Left colon (tissue), 2 donors: ENCODE data around the gene FRS2. TPM values are rescaled to one million over a fixed set of nuclear protein-coding genes. Genes with fewer than 3 reads are reported as not detected.
"Not testable (repeated sequence)": the region's sequence is repeated elsewhere in the genome, so short reads cannot be mapped to it uniquely, and the experiment has no call there.

Experiments
- ATAC-seq: fragments of 200-7000 bp; cut with Tn5 transposase; one replicate; pipeline ENCODE4 v1.9.1; 2020; ENCODE audit warnings: mild to moderate bottlenecking, moderate library complexity
- DNase-seq, 2 donors: peaks; one replicate each; pipeline ENCODE4 v3.0.0-alpha.2; 2020
- intact Hi-C, 2 donors: fragments of 100-400 bp; cut with DNase I in 1 of 2; cut with micrococcal nuclease in 1 of 2; formaldehyde crosslinking; loops; one replicate each; pipeline versions ENCODE4 v1.11.2 to v1.14.0; 2022; cut with DNase I, micrococcal nuclease
- long read RNA-seq: library from polyadenylated mRNA; unstranded; transcript quantifications from one replicate; pipeline ENCODE4 v2.0.0, GENCODE V29; 2021
- total RNA-seq, 2 donors: library from RNA; stranded (reverse); fragmentation: NEBNext Ultra II Directional; extraction: Animal tissue kit (Norgen Biotek cat#: 25700); gene quantifications; one replicate each; pipeline ENCODE4 v1.2.1, GENCODE V29; 2021
- donor health status: DM: no; HTN: no; CAD: no.
- donor health status: DM: yes; HTN: yes; CAD: no.

FRS2 gene, protein sequence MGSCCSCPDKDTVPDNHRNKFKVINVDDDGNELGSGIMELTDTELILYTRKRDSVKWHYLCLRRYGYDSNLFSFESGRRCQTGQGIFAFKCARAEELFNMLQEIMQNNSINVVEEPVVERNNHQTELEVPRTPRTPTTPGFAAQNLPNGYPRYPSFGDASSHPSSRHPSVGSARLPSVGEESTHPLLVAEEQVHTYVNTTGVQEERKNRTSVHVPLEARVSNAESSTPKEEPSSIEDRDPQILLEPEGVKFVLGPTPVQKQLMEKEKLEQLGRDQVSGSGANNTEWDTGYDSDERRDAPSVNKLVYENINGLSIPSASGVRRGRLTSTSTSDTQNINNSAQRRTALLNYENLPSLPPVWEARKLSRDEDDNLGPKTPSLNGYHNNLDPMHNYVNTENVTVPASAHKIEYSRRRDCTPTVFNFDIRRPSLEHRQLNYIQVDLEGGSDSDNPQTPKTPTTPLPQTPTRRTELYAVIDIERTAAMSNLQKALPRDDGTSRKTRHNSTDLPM
- total RNA-seq = 10 to 100 TPM; 25.8 TPM
- long read RNA-seq, partial matches to known transcripts = 1 of 4 reads
- long read RNA-seq, other reads (novel, unspliced or antisense) = 3 of 4 reads

DNA sequence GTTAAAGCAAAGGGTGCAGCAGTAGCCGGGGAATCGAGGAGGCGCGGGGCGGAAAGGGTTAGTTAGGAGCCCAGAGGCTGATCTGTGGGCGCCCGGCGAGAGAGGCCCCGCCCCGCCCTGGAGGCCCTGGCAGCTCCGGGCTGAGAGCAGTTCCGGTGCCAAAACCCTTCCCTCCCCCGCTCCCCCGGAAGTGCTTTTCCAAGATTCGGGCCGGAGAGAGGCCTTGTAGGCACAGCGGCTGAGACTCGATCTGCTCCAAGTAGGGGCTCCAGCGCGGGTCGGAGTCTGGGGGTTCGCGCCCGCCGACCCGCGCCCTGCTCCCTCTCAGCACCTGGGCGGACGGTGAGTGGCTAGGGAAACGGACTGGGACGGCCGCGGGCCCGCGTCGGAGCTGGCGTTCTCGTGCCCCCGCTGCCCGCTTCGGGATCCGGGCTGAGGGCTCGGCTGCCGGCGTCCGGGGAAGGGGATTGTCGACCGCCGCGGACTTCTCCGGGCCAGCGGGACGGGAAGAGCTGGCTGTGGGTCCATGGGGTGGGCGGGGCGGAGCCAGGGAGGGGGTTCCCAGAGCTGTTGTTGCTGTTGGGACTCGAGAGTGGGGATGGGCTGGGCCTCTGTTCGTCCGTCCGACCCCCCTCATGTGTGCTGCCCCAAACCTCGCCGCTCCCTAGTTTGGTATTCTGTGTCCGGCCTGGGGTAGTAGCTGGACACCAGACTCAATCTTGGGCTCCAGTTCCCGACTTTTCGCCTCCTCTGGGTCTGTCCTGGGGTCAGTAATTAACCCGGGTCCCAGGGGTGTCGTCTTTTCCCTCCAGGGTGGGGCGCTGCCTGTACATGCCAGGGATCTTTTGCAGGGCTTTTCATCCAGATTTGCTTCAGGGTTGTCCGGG, at the start of gene FRS2:
Gene FRS2, plus strand, starts transcription at position 200 of the 887 bp plus-strand sequence. CDS start 98,643 bp downstream, outside the sequence.
- DNase-seq (peak; percentile 91 to 93), ATAC-seq (peak; percentile 100)
- intact Hi-C loops = loop anchor here in 1 of 2 donors (5.0 kb wide), 1 partner anchor 102 kb away; no protein-coding TSS in a partner anchor

DNA sequence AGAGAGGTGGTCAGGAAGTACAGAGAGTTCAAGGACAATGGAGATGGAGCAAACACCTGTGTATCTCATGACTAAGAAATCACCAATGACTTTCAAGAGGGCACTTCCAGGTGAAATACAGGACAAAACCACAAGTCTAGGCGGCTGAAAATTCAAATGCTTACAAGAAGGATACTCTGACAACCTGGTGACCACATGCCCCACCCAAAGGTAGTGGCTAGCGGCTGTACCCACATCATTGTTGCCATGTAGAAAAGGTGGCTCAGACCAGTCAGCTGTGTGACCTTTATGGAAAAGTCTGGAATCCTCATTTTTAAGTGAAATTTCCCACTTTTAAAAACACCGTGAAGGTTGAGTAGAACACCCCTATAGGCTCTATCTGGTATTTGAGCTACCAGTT, 48.6 kb upstream of the FRS2 start:
- DNase-seq (no peak), ATAC-seq (no peak)
- intact Hi-C loops = no loop called here

DNA sequence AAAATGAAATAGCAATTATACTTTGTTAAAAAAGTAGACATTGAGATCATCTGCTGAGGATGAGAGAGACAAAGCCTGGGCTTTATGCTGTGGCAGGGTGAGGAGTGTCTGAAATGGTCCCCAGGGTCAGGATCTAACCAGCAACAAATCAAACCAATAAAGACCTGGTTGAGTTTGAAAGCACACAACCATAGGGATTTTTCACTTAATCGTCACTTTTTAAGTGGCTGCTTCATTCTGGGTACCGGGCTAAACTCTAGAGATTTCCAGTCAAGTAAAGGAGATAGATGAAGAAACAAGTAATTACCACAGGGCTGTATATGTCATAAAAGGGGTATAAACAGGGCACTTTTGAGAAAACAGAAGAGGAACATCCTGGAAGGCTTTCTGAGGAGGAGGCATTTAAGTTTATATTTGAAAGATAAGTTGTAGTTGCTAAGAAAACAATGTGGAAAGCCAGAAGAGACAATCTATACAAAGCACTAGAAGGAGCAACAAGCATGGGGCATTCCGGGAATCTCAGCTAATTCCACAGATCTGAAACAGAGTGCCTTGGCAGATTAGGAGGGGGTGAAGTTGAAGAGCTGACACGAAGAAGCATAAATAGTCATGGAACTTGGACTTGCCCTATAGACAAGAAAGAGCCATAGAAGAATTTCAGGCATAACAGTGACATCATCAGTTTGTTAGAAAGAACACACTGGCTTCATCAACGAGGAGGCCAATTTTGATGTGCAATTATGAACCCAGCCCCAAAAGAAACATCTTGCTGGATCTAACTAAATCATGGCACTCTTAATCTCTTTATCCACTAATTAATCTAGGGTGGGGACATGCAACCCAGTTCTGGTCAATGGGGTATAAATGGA, 46.9 kb upstream of the FRS2 start:
- no peak for DNase-seq
- ATAC-seq = no peak
- intact Hi-C loops = no loop called here

DNA sequence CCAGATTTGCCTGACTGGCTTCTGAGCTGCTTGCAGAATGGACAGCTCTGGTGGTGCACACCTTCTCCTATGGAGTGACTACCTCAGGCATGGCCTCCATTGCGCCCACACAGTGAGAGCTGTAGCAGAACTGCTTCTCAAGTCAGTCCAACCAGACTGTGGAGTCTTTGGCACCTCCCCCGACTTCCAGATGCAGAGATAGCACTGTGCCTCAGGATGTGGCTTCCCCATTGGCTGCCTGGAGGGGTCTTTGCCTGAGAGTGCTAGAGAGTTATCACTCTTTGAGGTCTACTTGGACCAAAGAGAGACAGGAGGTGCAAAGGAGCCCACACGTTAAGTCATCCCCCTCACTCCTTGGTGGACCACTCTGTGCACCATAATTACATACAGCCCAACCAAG, 44.8 kb upstream of the FRS2 start:
- intact Hi-C loops = no loop called here
- ATAC-seq = no peak
- no peak for DNase-seq

DNA sequence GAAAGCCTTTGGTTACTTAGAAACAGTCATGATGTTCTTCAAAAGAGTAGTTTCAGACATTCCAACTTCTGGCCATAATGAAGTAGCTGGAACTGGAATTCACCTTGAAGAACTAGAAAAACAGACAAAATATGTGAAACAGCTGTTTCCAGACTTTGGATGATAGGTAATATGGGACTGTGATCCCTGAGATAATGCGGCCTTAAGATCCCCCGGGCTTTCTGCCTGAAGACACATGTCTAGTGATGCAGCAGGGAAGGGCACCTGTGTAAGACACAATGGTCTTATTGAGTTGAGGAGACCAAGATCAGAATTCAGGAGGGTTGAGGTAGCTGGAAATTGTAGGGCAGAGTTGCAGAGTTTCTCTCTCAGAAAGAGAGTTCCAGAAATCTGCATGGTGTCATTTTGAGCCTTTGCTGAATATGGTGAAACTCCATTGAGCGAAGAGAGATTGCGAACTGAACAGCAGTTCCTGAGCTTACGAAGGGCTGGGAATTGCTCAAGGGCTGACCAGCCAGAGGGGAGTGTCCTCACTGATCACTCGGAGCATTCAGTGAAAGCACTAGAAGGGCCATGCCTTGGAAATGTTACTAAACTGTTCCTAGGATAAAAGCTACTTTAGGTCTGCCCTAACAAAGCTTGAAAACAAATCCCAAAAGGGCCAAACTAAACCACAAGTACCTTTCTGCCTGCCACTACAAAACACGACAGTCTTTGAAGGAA, 41.7 kb upstream of the FRS2 start:
- DNase-seq (no peak), ATAC-seq (no peak)
- intact Hi-C loops = no loop called here

DNA sequence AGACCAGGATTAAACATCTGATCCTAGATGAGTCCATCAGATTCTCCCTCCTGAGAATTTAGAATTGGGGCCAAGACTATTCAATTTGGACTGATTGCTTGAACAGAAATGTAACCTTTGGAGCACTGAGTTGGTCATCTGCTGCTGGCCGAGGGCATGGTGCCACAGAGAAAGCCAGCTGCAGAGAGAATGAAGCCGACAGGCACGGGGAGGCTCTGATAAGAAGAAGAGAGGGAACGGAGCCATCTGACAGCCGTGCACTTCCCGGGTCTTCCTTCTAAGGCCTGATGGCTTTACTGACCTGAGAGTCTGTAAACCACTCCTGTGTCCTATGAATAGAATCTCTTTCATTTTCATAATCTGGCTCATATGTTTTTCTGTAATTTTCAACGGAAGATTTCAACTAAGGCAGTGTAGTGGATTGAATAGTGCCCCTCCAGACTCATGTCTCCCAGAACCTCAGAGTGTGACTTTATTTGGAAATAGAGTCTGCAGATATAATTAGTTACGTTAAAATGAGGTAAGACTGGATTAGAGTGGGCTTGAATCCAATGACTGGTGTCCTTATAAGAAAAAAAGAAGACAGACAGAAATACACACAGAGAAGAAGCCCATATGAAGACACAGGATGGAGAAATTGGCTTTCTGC, 39.1 kb upstream of the FRS2 start:
- DNase-seq (no peak), ATAC-seq (no peak)
- intact Hi-C loops = no loop called here

DNA sequence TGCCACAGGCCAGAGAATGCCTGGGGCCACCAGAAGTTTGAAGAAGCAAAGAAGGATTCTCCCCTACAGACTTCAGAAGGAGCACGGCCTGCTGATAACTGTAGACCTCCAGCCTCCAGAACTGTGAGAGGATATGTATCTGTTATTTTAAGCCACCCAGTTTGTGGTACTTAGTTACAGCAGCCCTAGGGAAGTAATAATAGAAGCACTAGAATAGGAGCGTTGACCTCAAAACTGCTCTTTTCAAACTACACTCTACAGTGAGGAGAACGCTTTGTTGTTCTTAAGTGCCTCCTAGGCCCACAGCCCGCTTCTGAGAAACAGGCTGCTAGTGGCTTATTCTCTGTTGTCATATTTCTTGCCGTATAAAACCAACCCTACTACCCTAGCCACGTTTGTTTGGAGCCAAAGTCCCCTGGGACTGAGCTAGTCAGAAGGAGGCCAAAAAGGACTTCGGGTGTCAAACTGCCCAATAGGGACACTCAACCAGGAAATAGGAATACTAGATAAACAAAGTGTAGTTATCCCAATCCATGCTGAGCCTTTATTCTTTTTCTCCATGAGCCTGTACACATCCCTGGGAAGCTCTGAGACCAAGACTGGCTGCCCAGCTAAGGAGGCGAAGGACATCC, 38.5 kb upstream of the FRS2 start:
- intact Hi-C loops = no loop called here
- DNase-seq (no peak), ATAC-seq (no peak)

DNA sequence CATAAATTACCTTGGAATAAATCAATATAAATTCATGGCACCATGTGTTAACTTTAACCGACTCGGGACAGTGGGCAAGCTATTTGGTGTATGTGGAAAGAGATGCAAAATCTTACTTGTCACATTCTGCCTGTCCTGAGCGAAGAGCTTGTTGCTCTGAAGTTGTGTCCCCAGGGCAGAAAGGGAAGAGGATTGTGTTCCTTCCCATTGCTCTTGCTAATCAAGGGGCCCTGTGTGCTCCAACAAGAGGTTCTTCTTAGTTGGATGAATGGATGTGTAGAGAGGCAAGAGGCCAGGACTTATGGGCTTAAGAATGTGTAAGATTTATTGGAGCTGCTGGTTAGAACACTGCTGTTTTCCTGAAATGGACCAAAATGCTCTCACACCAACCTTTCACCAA, 36.5 kb upstream of the FRS2 start:
- intact Hi-C loops = no loop called here
- DNase-seq (no peak), ATAC-seq (no peak)

DNA sequence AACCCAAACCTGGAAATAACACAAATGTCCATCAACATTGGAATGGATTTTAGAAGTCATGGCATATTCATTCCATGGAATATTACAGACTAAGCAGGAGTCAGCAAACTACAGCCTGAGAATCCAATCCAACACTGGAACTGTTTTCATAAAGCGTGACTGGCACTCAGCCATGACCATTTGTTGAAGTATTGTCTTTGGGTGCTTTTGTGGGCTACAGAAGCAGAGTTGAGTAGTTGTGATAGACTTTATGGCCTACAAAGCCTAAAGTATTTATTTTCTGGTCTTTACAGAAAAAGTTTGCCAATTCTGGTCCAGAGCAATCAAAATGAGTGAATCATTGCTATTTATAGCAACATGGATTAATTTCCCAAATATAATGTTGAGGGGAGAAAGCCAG, 34.5 kb upstream of the FRS2 start:
- intact Hi-C loops = no loop called here
- ATAC-seq (no peak), DNase-seq (no peak)

DNA sequence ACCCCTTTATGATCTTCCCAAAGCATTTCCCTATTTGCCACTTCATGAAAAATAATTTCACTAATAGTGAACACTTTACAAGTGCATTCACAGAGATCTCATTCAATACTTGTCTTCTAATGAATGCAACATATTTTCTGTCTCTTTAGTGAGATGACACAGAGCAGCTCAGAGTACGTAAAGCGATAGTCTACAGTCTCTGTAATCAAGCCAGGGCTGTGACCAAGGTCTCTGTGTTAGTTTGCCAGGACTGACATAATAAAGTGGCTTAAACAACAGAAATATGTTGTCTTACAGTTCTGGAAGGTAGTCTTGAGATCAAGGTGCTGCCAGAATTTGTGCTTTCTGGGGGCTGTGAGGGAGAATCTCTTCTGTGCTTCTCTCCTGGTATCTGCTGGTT, 33.1 kb upstream of the FRS2 start:
- intact Hi-C loops = no loop called here
- ATAC-seq (no peak), DNase-seq (no peak)

DNA sequence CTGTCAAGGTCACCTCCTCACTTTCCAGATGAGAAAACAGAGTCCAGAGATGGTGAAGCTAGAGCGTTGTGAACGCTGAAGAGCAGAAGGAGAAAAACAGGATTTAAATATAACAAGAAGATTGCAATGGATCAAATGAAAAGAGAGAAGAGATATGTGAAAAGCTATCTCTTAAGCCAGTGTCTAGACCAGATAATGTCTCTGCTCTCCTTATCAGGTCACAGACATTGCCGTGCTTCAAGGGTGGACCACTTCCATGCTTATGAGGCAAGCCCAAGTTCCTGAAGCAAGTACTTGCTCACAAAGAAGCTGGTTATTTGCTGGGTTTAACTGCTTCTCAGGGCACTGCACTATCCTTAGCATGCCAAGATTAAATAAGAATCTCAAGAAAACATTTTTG, 31.6 kb upstream of the FRS2 start:
- no peak for DNase-seq
- intact Hi-C loops = no loop called here
- no peak for ATAC-seq

DNA sequence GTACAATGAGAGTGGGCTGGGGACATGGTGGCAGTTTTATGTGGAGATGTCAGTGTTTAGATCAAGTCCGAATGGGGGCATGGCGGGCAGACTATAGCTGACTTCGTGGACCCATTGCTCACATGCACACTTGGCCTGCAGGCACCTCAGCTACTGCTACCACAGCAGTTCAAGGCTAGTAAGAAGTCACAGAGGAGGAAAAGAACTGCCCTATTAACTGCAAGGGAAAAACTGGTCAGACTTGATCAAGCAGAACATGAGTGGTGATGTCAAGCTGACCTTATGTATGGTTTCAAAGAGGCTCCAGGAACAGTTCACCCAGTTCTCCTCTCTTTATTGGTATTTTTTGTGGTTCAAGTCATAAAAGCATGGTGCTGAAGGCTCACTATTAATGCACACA, 30.2 kb upstream of the FRS2 start:
- ATAC-seq (no peak), DNase-seq (no peak)
- intact Hi-C loops = no loop called here

DNA sequence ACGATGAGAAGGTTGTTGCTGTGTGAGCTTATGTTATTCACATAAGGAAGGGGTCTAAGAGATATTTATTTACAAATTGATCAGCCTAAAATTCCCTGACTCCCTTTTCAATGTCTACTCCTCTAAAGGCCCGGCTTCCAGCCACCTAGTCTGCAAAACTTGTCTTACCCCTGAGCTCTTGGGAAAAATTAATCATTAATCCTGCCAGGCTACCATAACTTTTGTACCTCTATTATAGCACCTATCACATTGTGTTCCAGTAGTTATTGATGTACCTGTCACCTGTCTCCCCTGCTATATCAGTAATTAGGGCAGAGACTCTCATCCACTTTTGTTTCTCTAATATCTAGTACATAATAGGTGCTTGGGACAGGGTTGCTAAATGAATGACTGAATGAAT, 29.3 kb upstream of the FRS2 start:
- intact Hi-C loops = no loop called here
- ATAC-seq (no peak), DNase-seq (no peak)

DNA sequence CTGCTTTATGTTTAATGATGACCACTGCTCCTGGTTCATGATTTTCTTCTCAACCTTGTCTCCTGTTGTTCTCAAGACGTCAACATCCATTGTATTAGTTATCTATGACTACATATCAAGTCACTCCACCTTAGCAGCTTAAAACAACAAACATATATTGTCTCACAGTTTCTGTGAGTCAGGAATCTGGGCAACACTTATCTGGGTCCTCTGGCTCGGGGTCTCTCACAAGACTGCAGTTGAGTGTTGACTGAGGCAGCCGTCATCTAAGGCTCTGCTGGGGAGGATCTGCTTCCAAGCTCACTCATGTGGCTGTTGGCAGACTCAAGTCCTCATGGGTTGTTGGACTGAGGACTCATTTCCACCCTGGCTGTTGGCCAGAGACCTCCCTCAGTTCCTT, 27.3 kb upstream of the FRS2 start:
- no peak for ATAC-seq
- no peak for DNase-seq
- intact Hi-C loops = no loop called here

DNA sequence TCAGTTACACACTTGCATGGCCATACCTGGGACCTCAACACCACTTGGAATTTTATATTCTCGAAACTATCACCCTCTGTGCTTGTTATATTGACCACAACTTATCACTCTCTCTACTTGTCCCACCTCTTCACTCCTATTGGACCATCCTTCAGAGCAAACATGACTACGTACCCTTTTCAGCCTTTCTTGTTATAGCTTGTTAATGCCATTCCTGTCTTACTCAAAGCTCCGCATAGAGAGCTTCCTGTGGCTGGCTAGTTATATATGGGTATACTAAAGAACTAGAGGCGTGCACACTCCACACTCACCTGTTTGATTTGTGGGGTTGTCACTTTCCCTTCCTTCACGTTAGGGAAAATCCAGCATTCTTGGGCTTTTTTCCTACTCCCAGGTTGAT, 26.3 kb upstream of the FRS2 start:
- no peak for ATAC-seq
- intact Hi-C loops = no loop called here
- DNase-seq = no peak

DNA sequence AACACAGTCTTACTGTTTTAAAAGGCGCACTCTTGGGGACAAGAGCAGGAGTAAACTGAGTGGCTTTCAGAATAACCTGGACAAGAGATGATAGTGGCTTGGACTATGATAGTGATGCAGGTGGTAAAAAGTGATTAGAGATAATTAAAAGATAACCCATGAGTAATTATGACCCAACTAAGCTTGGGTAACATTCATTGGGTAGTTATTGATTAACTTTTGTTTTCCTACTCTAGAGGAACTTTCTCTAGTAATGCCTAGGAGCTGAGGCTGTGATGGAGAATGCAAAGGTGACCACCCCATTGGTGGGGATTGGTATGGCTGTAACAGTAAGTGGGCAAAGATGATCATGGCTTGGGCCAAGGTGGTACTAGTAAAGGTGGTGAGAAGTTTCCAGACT, 22.3 kb upstream of the FRS2 start:
- intact Hi-C loops = no loop called here
- DNase-seq (no peak), ATAC-seq (peak; percentile 74)

DNA sequence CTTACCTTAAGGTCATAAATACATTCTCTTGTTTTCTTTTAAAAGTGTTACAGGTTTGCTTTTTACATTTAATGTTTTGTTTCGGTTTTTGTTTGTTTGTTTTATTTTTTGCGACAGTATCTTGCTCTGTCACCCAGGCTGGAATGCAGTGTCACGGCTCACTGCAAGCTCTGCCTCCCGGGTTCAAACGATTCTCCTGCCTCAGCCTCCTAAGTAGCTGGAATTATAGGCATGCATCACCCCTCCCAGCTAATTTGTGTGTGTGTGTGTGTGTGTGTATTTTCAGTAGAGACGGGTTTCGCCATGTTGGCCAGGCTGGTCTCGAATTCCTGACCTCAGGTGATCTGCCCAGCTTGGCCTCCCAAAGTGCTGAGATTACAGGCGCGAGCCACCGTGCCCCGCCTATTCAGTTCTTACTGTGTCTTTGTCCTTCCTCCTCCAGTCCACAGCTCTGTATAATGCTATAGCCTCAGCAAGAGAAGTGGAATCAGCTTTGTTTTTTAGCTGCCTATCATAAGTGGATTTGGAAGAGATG, 17.5 kb upstream of the FRS2 start:
- DNase-seq, intact Hi-C loops, ATAC-seq: not testable (repeated sequence)
